Transverse colon (tissue), 4 donors: ENCODE data around the gene GLTPD2. TPM values are rescaled to one million over a fixed set of nuclear protein-coding genes. Genes with fewer than 3 reads are reported as not detected.

ENCODE experiments used
- DNase-seq: peaks from one replicate; pipeline ENCODE4 v3.0.0-alpha.2; 2019
- H3K27ac ChIP-seq, 4 donors: fragments of 200-600 bp; sonication (generic); 2 replicates each; pipeline ENCODE4 v1.5.1; 2016 to 2018; ENCODE audit warnings: inconsistent platforms in 4 of 4
- H3K27me3 ChIP-seq: fragments of 200-600 bp; sonication (generic); 2 replicates; pipeline ENCODE4 v1.5.1; 2017; ENCODE audit warnings: inconsistent platforms
- H3K36me3 ChIP-seq, 4 donors: fragments of 200-600 bp; sonication (generic); 2 replicates each; pipeline ENCODE4 v1.5.1; 2017 to 2019; ENCODE audit warnings: inconsistent platforms in 4 of 4
- H3K4me1 ChIP-seq, 4 donors: fragments of 200-600 bp; sonication (generic); 2 replicates each; pipeline ENCODE4 v1.5.1; 2017 to 2020; ENCODE audit warnings: inconsistent platforms in 4 of 4
- H3K4me3 ChIP-seq, 4 donors: fragments of 200-600 bp; sonication (generic); 1 replicate in 1 of 4; 2 replicates in 3 of 4; pipeline versions ENCODE4 v1.5.1 to v1.6.1; 2017 to 2019; ENCODE audit warnings: inconsistent platforms in 4 of 4
- H3K9me3 ChIP-seq, 2 donors: fragments of 200-600 bp; sonication (generic); 2 replicates each; pipeline ENCODE4 v1.5.1; 2017 to 2019; ENCODE audit warnings: inconsistent platforms in 2 of 2
- CTCF ChIP-seq, 5 experiments: fragments of 200-600 bp in 3 of 5; fragments of 450-650 bp in 2 of 5; sonication (generic) in 3 of 5; IDR thresholded peaks; 1 replicate in 2 of 5; 2 replicates in 3 of 5; pipeline ENCODE4 v1.5.1; 2016 to 2017; ENCODE audit warnings: antibody characterized with exemption in 5 of 5, inconsistent platforms in 3 of 5, mild to moderate bottlenecking in 2 of 5, moderate library complexity in 1 of 5
- EP300 ChIP-seq: sonication (generic); formaldehyde crosslinking; IDR thresholded peaks from one replicate; pipeline ENCODE4 v1.6.1; 2017; ENCODE audit warnings: antibody characterized with exemption, low read depth
- POLR2A ChIP-seq: fragments of 450-650 bp; IDR thresholded peaks from one replicate; pipeline ENCODE4 v1.6.1; 2016; ENCODE audit warnings: antibody characterized with exemption, mild to moderate bottlenecking, moderate library complexity
- POLR2AphosphoS5 ChIP-seq, 3 donors: sonication (generic); formaldehyde crosslinking; IDR thresholded peaks; one replicate each; pipeline ENCODE4 v1.6.1; 2016; ENCODE audit warnings: antibody characterized with exemption in 3 of 3
- WGBS, 2 donors: methylation state at CpG; one replicate each; pipeline ENCODE4 v1.1.5; 2018; ENCODE audit warnings: low coverage in 1 of 2; 5-methylcytosine and 5-hydroxymethylcytosine counted together
- in situ Hi-C, 4 donors: fragments of 200-750 bp; cut with MboI; loops; one replicate each; pipeline versions ENCODE4 v1.15.0 to v1.15.1; 2017; ENCODE audit warnings: low sequenced_read_pairs in 3 of 4, low pct_ligation_motif_present in 1 of 4, low pct_unique_long_range_greater_than_20kb in 1 of 4
- intact Hi-C: fragments of 100-400 bp; cut with DNase I; formaldehyde crosslinking; loops from one replicate; pipeline ENCODE4 v1.15.1; 2023; ENCODE audit warnings: low total_unique reads
- total RNA-seq, 4 donors: library from RNA; depleted of rRNA; stranded (reverse); fragments of >200 nt; gene quantifications; one replicate each; pipeline ENCODE4 v1.1.0, GENCODE V29; 2016

The GLTPD2 gene
- total RNA-seq, 4 donors from 2014 or later, result 0.41 to 1.7 TPM; not detected in 2

GRCh38 chr17:4740584-4740983, 48.2 kb upstream of the GLTPD2 start:
- peak overlapping the region in 1 of 4 donors; percentile 76 for H3K4me3 ChIP-seq
- intact Hi-C loops, result no loop called here

GRCh38 chr17:4741544-4741943, 47.2 kb upstream of the GLTPD2 start:
- H3K9me3 ChIP-seq, result no peaks in the 10 kb centered on the region
- intact Hi-C loops, result no loop called here
- no peak for DNase-seq
- no peaks in the 10 kb centered on the region for H3K36me3 ChIP-seq
- peaks cover 17% of the 10 kb centered on the region for H3K27me3 ChIP-seq
- no peak for TF ChIP-seq CTCF (IDR thresholded peaks at IDR 0.05)
- 96% methylated on average over 8 of the region's 8 CpGs; no CpG with 5 or more reads in 1 of the 2 donors for WGBS, 2 donors
- H3K4me1 ChIP-seq, result peaks cover 6 to 26% (median 18%) of the 10 kb centered on the region in 4 donors
- H3K27ac ChIP-seq, result no peak overlapping the region
- in situ Hi-C loops, result no loop called here
- no peak overlapping the region for H3K4me3 ChIP-seq

More at GRCh38 chr17:4740584-4740983, 48.2 kb upstream of the GLTPD2 start:
- no peak for DNase-seq
- 98% methylated on average over 8 of the region's 8 CpGs; no CpG with 5 or more reads in 1 of the 2 donors for WGBS, 2 donors
- no peaks in the 10 kb centered on the region for H3K9me3 ChIP-seq
- H3K36me3 ChIP-seq, result no peaks in the 10 kb centered on the region
- no peak overlapping the region for H3K27ac ChIP-seq
- H3K27me3 ChIP-seq, result peaks cover 14% of the 10 kb centered on the region
- no peak for TF ChIP-seq POLR2AphosphoS5 (IDR thresholded peaks at IDR 0.05)
- no peak for TF ChIP-seq POLR2A
- in situ Hi-C loops, result no loop called here
- peaks cover 6 to 24% (median 17%) of the 10 kb centered on the region in 4 donors for H3K4me1 ChIP-seq

GRCh38 chr17:4742133-4742532, 46.6 kb upstream of the GLTPD2 start:
- no peak for TF ChIP-seq POLR2A
- TF ChIP-seq EP300, result no peak
- Histone ChIP-seq H3K9me3 (no peaks in the 10 kb centered on the region), H3K4me1 (peaks cover 6 to 26% (median 18%) of the 10 kb centered on the region in 4 donors), H3K4me3 (no peak overlapping the region), H3K27ac (no peak overlapping the region), H3K36me3 (no peaks in the 10 kb centered on the region), H3K27me3 (peaks cover 17% of the 10 kb centered on the region)
- intact Hi-C loops (no loop called here), in situ Hi-C loops (no loop called here)
- WGBS, 2 donors, result 94% methylated on average over 9 of the region's 9 CpGs; no CpG with 5 or more reads in 1 of the 2 donors
- DNase-seq, result no peak

GRCh38 chr17:4742629-4743028, 46.1 kb upstream of the GLTPD2 start:
- 75% methylated on average over 10 of the region's 10 CpGs; no CpG with 5 or more reads in 1 of the 2 donors for WGBS, 2 donors

GRCh38 chr17:4743216-4743615, 45.5 kb upstream of the GLTPD2 start:
- no peak for DNase-seq
- 94% methylated on average over 8 of the region's 8 CpGs; no CpG with 5 or more reads in 1 of the 2 donors for WGBS, 2 donors
- H3K27me3 ChIP-seq, result peaks cover 17% of the 10 kb centered on the region
- peaks cover 6 to 22% (median 17%) of the 10 kb centered on the region in 4 donors for H3K4me1 ChIP-seq
- no peak overlapping the region for H3K27ac ChIP-seq
- in situ Hi-C loops, result no loop called here
- intact Hi-C loops, result no loop called here
- H3K4me3 ChIP-seq, result no peak overlapping the region
- H3K36me3 ChIP-seq, result no peaks in the 10 kb centered on the region
- TF ChIP-seq EP300, result no peak
- TF ChIP-seq POLR2A, result no peak
- no peak for TF ChIP-seq POLR2AphosphoS5 (IDR thresholded peaks at IDR 0.05)
- TF ChIP-seq CTCF (IDR thresholded peaks at IDR 0.05), result no peak
- no peaks in the 10 kb centered on the region for H3K9me3 ChIP-seq

More at GRCh38 chr17:4742629-4743028, 46.1 kb upstream of the GLTPD2 start:
- intact Hi-C loops (no loop called here), in situ Hi-C loops (no loop called here)
- Histone ChIP-seq H3K4me3 (no peak overlapping the region), H3K9me3 (no peaks in the 10 kb centered on the region), H3K27me3 (peaks cover 17% of the 10 kb centered on the region), H3K36me3 (no peaks in the 10 kb centered on the region), H3K4me1 (peaks cover 6 to 26% (median 18%) of the 10 kb centered on the region in 4 donors), H3K27ac (no peak overlapping the region)
- no peak for DNase-seq
- TF ChIP-seq EP300 (no peak), POLR2AphosphoS5 (IDR thresholded peaks at IDR 0.05) (no peak), POLR2A (no peak), CTCF (IDR thresholded peaks at IDR 0.05) (no peak)
